Activated CD8-positive, alpha-beta T cell treated with anti-CD3 and anti-CD28 coated beads for 36 hours (primary cell): ENCODE results near the gene PF4V1. TPM values are rescaled to one million over a fixed set of nuclear protein-coding genes. Genes with fewer than 3 reads are reported as not detected.

ENCODE experiments used
- ATAC-seq: fragments of 200-7000 bp; cut with Tn5 transposase; one replicate; pipeline ENCODE4 v1.10.0; 2021; ENCODE audit warnings: mild to moderate bottlenecking, moderate library complexity
- CTCF ChIA-PET: fragments of 350-600 bp; sonication (Branson Sonifier 250); formaldehyde crosslinking; loops from one replicate; lab custom pipeline; 2021; ENCODE audit warnings: antibody characterized with exemption; lab: Charles Lee
- POLR2A ChIA-PET: fragments of 350-600 bp; sonication (Branson Sonifier 250); formaldehyde crosslinking; loops from one replicate; lab custom pipeline; 2021; ENCODE audit warnings: antibody characterized with exemption; lab: Charles Lee
- DNase-seq: peaks from one replicate; pipeline ENCODE4 v3.0.0-alpha.2; 2020
- H3K27ac Mint-ChIP-seq: one replicate; pipeline ENCODE4 v1.8.0; 2021; ENCODE audit warnings: mild to moderate bottlenecking, mixed read lengths
- H3K27me3 Mint-ChIP-seq: one replicate; pipeline ENCODE4 v1.8.0; 2021; ENCODE audit warnings: mixed read lengths
- H3K36me3 Mint-ChIP-seq: one replicate; pipeline ENCODE4 v1.8.0; 2021; ENCODE audit warnings: low read depth, mixed read lengths
- H3K4me1 Mint-ChIP-seq: one replicate; pipeline ENCODE4 v1.8.0; 2021; ENCODE audit warnings: low read depth, mixed read lengths
- H3K4me3 Mint-ChIP-seq: one replicate; pipeline ENCODE4 v1.8.0; 2021; ENCODE audit warnings: mild to moderate bottlenecking, moderate library complexity, mixed read lengths
- H3K9me3 Mint-ChIP-seq: one replicate; pipeline ENCODE4 v1.8.0; 2021; ENCODE audit warnings: mixed read lengths
- CTCF ChIP-seq: fragments of 200-600 bp; IDR thresholded peaks from one replicate; pipeline ENCODE4 v1.8.0; 2022; ENCODE audit warnings: antibody characterized with exemption, mild to moderate bottlenecking
- intact Hi-C: fragments of 100-400 bp; cut with micrococcal nuclease; formaldehyde crosslinking; loops from one replicate; pipeline ENCODE4 v1.10.0; 2022
- total RNA-seq, 2 experiments: library from RNA; stranded (reverse); gene quantifications; one replicate each; pipeline ENCODE4 v1.2.3, GENCODE V29; 2021

The PF4V1 gene
- total RNA-seq, 2 experiments from 2014 or later, result not detected

DNA sequence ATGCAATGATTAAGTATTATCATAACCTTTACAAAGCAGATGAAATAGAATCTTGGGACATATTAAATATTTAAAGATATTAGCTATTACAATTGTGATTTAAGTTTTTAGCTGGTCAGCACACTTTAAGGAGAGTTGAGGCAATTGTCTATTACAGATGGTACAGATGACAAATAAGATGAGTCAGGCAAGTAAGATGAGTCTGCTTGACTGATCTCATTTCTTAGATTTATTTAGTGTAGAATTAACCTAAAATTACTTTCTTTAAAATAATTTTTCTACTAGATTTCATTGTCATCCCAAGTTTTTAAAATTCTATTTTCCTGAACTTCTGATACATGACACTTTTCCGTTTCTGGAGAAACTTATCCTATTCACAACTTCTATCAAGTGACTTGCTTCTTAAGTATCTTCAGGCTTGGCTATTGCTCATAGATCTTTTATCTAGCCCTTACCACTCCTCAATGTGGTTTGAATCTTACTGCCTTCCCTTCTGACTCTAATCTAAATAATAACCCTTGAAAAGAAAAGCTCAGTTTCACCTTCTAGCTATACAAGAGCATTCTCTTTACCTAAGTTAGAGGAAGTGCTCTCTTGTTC lies 49.0 kb downstream of the PF4V1 start:
- CTCF ChIA-PET, result no interaction called here
- no peaks in the 10 kb centered on the region for H3K4me1 Mint-ChIP-seq
- POLR2A ChIA-PET, result interaction anchor here (0.8 kb wide), 1 partner anchor 37 kb away, joined by 3 read pairs; no protein-coding TSS in a partner anchor
- no peak overlapping the region for H3K27ac Mint-ChIP-seq
- H3K9me3 Mint-ChIP-seq, result peaks cover 1% of the 10 kb centered on the region
- no peak overlapping the region for H3K4me3 Mint-ChIP-seq
- no peaks in the 10 kb centered on the region for H3K36me3 Mint-ChIP-seq
- DNase-seq, result no peak
- no peak for ATAC-seq
- TF ChIP-seq CTCF, result no peak
- no peaks in the 10 kb centered on the region for H3K27me3 Mint-ChIP-seq
- intact Hi-C loops, result no loop called here

DNA sequence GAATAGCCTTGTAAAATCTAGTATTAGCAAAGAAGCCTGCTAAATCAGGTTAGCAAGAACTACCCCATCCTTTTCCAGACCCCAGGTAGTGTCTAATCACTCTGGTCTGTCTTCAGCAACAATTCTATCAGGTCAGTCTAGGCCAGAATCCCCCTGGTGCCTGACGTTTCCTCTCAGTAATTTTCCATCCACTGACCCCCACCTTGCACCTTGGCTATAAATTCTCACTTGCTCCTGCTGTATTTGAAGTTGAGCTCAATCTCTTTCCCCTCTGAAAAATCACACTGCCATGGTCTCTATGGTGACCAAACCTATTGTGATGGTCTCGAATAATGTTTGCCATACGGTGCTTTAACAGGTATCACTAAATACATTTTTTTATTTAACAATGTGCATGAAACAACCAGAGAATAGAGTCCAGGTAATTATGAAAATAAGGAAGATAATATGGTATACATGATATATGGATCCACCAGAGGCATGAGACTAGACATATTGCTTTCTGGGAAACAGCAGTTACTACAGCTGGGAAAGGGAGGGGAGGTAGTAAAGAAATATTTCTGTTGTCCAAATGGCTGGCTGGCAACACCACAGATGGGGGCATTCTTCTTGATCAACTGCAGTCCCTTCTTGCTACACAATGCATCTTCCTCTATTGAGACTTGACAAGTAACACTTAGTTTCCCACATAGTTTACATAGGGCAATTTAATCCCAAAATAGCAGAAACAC lies 49.9 kb downstream of the PF4V1 start:
- ChIA-PET CTCF (no interaction called here), POLR2A (interaction anchor here (0.8 kb wide), 1 partner anchor 38 kb away, joined by 3 read pairs; no protein-coding TSS in a partner anchor)
- Mint-ChIP-seq H3K9me3 (peaks cover 1% of the 10 kb centered on the region), H3K4me3 (no peak overlapping the region), H3K4me1 (no peaks in the 10 kb centered on the region), H3K27ac (no peak overlapping the region), H3K27me3 (no peaks in the 10 kb centered on the region), H3K36me3 (no peaks in the 10 kb centered on the region)
- ATAC-seq, result no peak
- TF ChIP-seq CTCF, result no peak
- no peak for DNase-seq
- intact Hi-C loops, result no loop called here

Other genes with a start within 250 kb of the PF4V1 start
- not detected for gene RASSF6, start 232.9 kb upstream of the PF4V1 start, total RNA-seq
- under 1 TPM in 1 of 2 experiments, not detected in 1; 0.18 TPM for gene CXCL8, start 112.7 kb upstream of the PF4V1 start, total RNA-seq
- gene CXCL6, start 16.6 kb upstream of the PF4V1 start, total RNA-seq, result not detected
- gene CXCL1, start 16.1 kb downstream of the PF4V1 start, total RNA-seq, result not detected
- not detected for gene PF4, start 128.7 kb downstream of the PF4V1 start, total RNA-seq
- not detected for gene PPBP, start 134.9 kb downstream of the PF4V1 start, total RNA-seq
- not detected for gene CXCL5, start 145.4 kb downstream of the PF4V1 start, total RNA-seq
- gene CXCL3, start 185.4 kb downstream of the PF4V1 start, total RNA-seq, result not detected
- gene CXCL2, start 245.9 kb downstream of the PF4V1 start, total RNA-seq, result not detected